ENCODE data around the gene TMEM176B.

TMEM176B gene

GRCh38 chr7:150826061-150826849 is 26.1 kb upstream of the TMEM176B start:
- Histone ChIP-seq H3K27me3 (ENCODE audit: insufficient read depth, low read length) (no peaks in the 10 kb centered on the region), H3K9ac (ENCODE audit: low read length) (no peak overlapping the region), H2BK5ac (ENCODE audit: low read depth, low read length, poor library complexity) (no peak overlapping the region), H2BK12ac (ENCODE audit: low read length) (peak overlapping the region; percentile 11), H3K4me1 (ENCODE audit: control insufficient read depth in 1 of 2, insufficient read depth in 2 of 2, low read length in 2 of 2) (peaks cover 5 to 17% of the 10 kb centered on the region in 2 experiments), H4K12ac (ENCODE audit: low read depth, low read length) (no peak overlapping the region), H4K8ac (ENCODE audit: low read depth, low read length) (no peak overlapping the region), H3K36me3 (ENCODE audit: control insufficient read depth in 1 of 2, insufficient read depth in 2 of 2, low read length in 2 of 2) (no peaks in the 10 kb centered on the region), H2BK120ac (ENCODE audit: insufficient read depth, low read length, poor library complexity) (no peak overlapping the region), H3K79me1 (ENCODE audit: low read length) (peaks cover 6% of the 10 kb centered on the region), H3K4ac (ENCODE audit: low read depth, low read length) (no peak overlapping the region), H3K9me3 (ENCODE audit: insufficient read depth, low read depth, low read length) (no peaks in the 10 kb centered on the region), H3K14ac (ENCODE audit: low read length) (no peak overlapping the region), H3K4me2 (ENCODE audit: low read length) (no peak overlapping the region), H4K91ac (ENCODE audit: low read depth, low read length) (no peak overlapping the region), H3K27ac (ENCODE audit: low read depth, low read length) (no peak overlapping the region), H3K79me2 (ENCODE audit: control insufficient read depth, insufficient read depth, low read length, poor library complexity) (peaks cover 1% of the 10 kb centered on the region), H3K18ac (ENCODE audit: low read length) (no peak overlapping the region), H3K23ac (ENCODE audit: low read length) (no peak overlapping the region), H2AFZ (ENCODE audit: insufficient read depth, low read length, poor library complexity) (no peak overlapping the region), H3K4me3 (ENCODE audit: low read depth, low read length) (no peak overlapping the region), H2AK5ac (ENCODE audit: low read length) (no peak overlapping the region)
- WGBS (ENCODE audit: extremely low coverage, insufficient coverage, insufficient read length) = no CpG with 5 or more reads among the region's 6 CpGs
- DNase-seq = peak; percentile 89 to 96

DNA sequence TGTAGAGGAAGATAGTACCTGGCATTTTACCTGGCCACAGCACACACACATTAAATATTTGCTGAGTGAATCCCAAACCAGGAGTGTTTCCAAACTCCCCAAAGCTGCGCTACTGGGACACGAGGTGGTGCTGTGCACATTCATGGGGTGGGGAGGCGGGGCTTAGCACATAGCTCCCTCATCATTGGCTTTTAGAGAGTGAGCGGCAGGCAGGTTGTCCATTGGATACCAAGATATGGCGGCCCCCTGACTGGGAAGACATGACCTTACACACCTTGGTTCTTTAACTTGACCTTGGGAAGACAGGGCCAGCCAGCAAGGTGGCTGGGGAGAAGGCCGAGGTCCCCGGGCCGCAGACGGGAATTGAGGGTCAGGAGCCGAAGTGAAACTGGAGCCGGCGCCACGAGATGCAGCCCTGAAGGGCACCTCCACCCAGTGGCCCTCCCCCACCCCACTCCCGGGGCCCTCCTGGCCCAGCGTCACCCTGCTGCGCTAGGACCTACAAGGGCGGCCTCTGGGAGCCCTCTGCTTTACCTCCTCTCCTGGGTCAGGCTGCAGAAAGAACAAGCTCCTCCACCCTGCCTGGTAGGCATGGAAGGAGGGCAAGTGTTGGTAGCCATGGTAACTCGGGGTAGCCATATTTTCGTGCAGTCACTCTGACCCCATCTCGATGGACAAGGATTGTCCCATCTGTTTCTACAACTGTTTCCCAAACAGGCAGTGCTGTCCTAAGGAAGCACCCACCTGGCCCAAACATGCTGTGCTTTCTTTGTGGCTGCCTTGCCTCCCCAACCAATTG is 24.4 kb upstream of the TMEM176B start:
- H3K79me2 ChIP-seq (ENCODE audit: control insufficient read depth, insufficient read depth, low read length, poor library complexity) = peaks cover 2% of the 10 kb centered on the region
- no CpG with 5 or more reads among the region's 20 CpGs for WGBS (ENCODE audit: extremely low coverage, insufficient coverage, insufficient read length)

GRCh38 chr7:150823484-150824126 is 23.4 kb upstream of the TMEM176B start:
- H3K18ac ChIP-seq (ENCODE audit: low read length) = no peak overlapping the region
- H2BK12ac ChIP-seq (ENCODE audit: low read length) = no peak overlapping the region
- no peaks in the 10 kb centered on the region for H3K9me3 ChIP-seq (ENCODE audit: insufficient read depth, low read depth, low read length)
- no CpG with 5 or more reads among the region's 10 CpGs for WGBS (ENCODE audit: extremely low coverage, insufficient coverage, insufficient read length)
- no peak overlapping the region for H3K23ac ChIP-seq (ENCODE audit: low read length)
- H3K27me3 ChIP-seq (ENCODE audit: insufficient read depth, low read length) = no peaks in the 10 kb centered on the region
- H3K9ac ChIP-seq (ENCODE audit: low read length) = no peak overlapping the region
- no peak overlapping the region for H2AK5ac ChIP-seq (ENCODE audit: low read length)
- H2BK120ac ChIP-seq (ENCODE audit: insufficient read depth, low read length, poor library complexity) = no peak overlapping the region
- H4K91ac ChIP-seq (ENCODE audit: low read depth, low read length) = no peak overlapping the region
- no peak overlapping the region for H3K4ac ChIP-seq (ENCODE audit: low read depth, low read length)
- H3K4me2 ChIP-seq (ENCODE audit: low read length) = no peak overlapping the region
- H3K4me3 ChIP-seq (ENCODE audit: low read depth, low read length) = no peak overlapping the region
- H3K27ac ChIP-seq (ENCODE audit: low read depth, low read length) = peak overlapping the region; percentile 22
- H3K4me1 ChIP-seq (ENCODE audit: control insufficient read depth in 1 of 2, insufficient read depth in 2 of 2, low read length in 2 of 2) = peaks cover 11 to 25% of the 10 kb centered on the region in 2 experiments
- peaks cover 11% of the 10 kb centered on the region for H3K79me1 ChIP-seq (ENCODE audit: low read length)
- no peak overlapping the region for H3K14ac ChIP-seq (ENCODE audit: low read length)
- H2BK5ac ChIP-seq (ENCODE audit: low read depth, low read length, poor library complexity) = no peak overlapping the region
- H4K8ac ChIP-seq (ENCODE audit: low read depth, low read length) = no peak overlapping the region
- peaks cover 2% of the 10 kb centered on the region for H3K79me2 ChIP-seq (ENCODE audit: control insufficient read depth, insufficient read depth, low read length, poor library complexity)
- no peak overlapping the region for H4K12ac ChIP-seq (ENCODE audit: low read depth, low read length)
- DNase-seq = peak; percentile 90 to 99
- no peaks in the 10 kb centered on the region for H3K36me3 ChIP-seq (ENCODE audit: control insufficient read depth in 1 of 2, insufficient read depth in 2 of 2, low read length in 2 of 2)
- no peak overlapping the region for H2AFZ ChIP-seq (ENCODE audit: insufficient read depth, low read length, poor library complexity)

More for the DNA sequence above, 24.4 kb upstream of the TMEM176B start:
- Histone ChIP-seq H3K27me3 (ENCODE audit: insufficient read depth, low read length) (no peaks in the 10 kb centered on the region), H2BK5ac (ENCODE audit: low read depth, low read length, poor library complexity) (no peak overlapping the region), H3K4me3 (ENCODE audit: low read depth, low read length) (no peak overlapping the region), H3K23ac (ENCODE audit: low read length) (no peak overlapping the region), H3K27ac (ENCODE audit: low read depth, low read length) (no peak overlapping the region), H2BK12ac (ENCODE audit: low read length) (peak overlapping the region; percentile 42), H2AFZ (ENCODE audit: insufficient read depth, low read length, poor library complexity) (no peak overlapping the region), H3K4ac (ENCODE audit: low read depth, low read length) (no peak overlapping the region), H3K9me3 (ENCODE audit: insufficient read depth, low read depth, low read length) (no peaks in the 10 kb centered on the region), H4K8ac (ENCODE audit: low read depth, low read length) (no peak overlapping the region), H2BK120ac (ENCODE audit: insufficient read depth, low read length, poor library complexity) (no peak overlapping the region), H2AK5ac (ENCODE audit: low read length) (no peak overlapping the region), H3K79me1 (ENCODE audit: low read length) (peaks cover 11% of the 10 kb centered on the region), H4K91ac (ENCODE audit: low read depth, low read length) (no peak overlapping the region), H3K14ac (ENCODE audit: low read length) (peak overlapping the region; percentile 23), H4K12ac (ENCODE audit: low read depth, low read length) (no peak overlapping the region), H3K4me1 (ENCODE audit: control insufficient read depth in 1 of 2, insufficient read depth in 2 of 2, low read length in 2 of 2) (peaks cover 11 to 25% of the 10 kb centered on the region in 2 experiments), H3K9ac (ENCODE audit: low read length) (no peak overlapping the region), H3K18ac (ENCODE audit: low read length) (no peak overlapping the region), H3K36me3 (ENCODE audit: control insufficient read depth in 1 of 2, insufficient read depth in 2 of 2, low read length in 2 of 2) (no peaks in the 10 kb centered on the region), H3K4me2 (ENCODE audit: low read length) (no peak overlapping the region)
- DNase-seq = peak in 1 of 2 donors; percentile 28

GRCh38 chr7:150823043-150823442 is 22.9 kb upstream of the TMEM176B start:
- Histone ChIP-seq H3K4me3 (ENCODE audit: low read depth, low read length) (no peak overlapping the region), H4K8ac (ENCODE audit: low read depth, low read length) (no peak overlapping the region), H4K91ac (ENCODE audit: low read depth, low read length) (no peak overlapping the region), H3K79me1 (ENCODE audit: low read length) (peaks cover 11% of the 10 kb centered on the region), H3K14ac (ENCODE audit: low read length) (no peak overlapping the region), H3K4me2 (ENCODE audit: low read length) (no peak overlapping the region), H3K27me3 (ENCODE audit: insufficient read depth, low read length) (no peaks in the 10 kb centered on the region), H2BK120ac (ENCODE audit: insufficient read depth, low read length, poor library complexity) (peak overlapping the region; percentile 20), H2AFZ (ENCODE audit: insufficient read depth, low read length, poor library complexity) (no peak overlapping the region), H3K79me2 (ENCODE audit: control insufficient read depth, insufficient read depth, low read length, poor library complexity) (peaks cover 2% of the 10 kb centered on the region), H3K18ac (ENCODE audit: low read length) (no peak overlapping the region), H2BK5ac (ENCODE audit: low read depth, low read length, poor library complexity) (peak overlapping the region; percentile 33), H3K4me1 (ENCODE audit: control insufficient read depth in 1 of 2, insufficient read depth in 2 of 2, low read length in 2 of 2) (peaks cover 11 to 25% of the 10 kb centered on the region in 2 experiments), H3K9ac (ENCODE audit: low read length) (no peak overlapping the region), H3K23ac (ENCODE audit: low read length) (no peak overlapping the region), H3K36me3 (ENCODE audit: control insufficient read depth in 1 of 2, insufficient read depth in 2 of 2, low read length in 2 of 2) (no peaks in the 10 kb centered on the region), H3K9me3 (ENCODE audit: insufficient read depth, low read depth, low read length) (no peaks in the 10 kb centered on the region), H3K27ac (ENCODE audit: low read depth, low read length) (peak overlapping the region; percentile 8), H2BK12ac (ENCODE audit: low read length) (no peak overlapping the region), H3K4ac (ENCODE audit: low read depth, low read length) (no peak overlapping the region), H2AK5ac (ENCODE audit: low read length) (no peak overlapping the region), H4K12ac (ENCODE audit: low read depth, low read length) (no peak overlapping the region)
- DNase-seq = peak; percentile 74
- WGBS (ENCODE audit: extremely low coverage, insufficient coverage, insufficient read length) = no CpG with 5 or more reads among the region's 8 CpGs
